Uterus (tissue), 2 donors: ENCODE measurements around the gene MTMR4.

Experiments used
- CTCF ChIP-seq, 4 experiments: fragments of 200-600 bp in 2 of 4; fragments of 450-650 bp in 2 of 4; sonication (generic) in 2 of 4; IDR thresholded peaks; one replicate each; pipeline ENCODE4 v1.5.1; 2016 to 2019; ENCODE audit warnings: antibody characterized with exemption in 4 of 4, mild to moderate bottlenecking in 2 of 4, moderate library complexity in 1 of 4
- POLR2A ChIP-seq, 2 donors: fragments of 450-650 bp; IDR thresholded peaks; one replicate each; pipeline ENCODE4 v1.6.1; 2016; ENCODE audit warnings: antibody characterized with exemption in 2 of 2, mild to moderate bottlenecking in 1 of 2, moderate library complexity in 1 of 2

GRCh38 chr17:58527949-58528348 lies 13.5 kb upstream of the MTMR4 start:
- no peak for TF ChIP-seq CTCF (IDR thresholded peaks at IDR 0.05)
- no peak for TF ChIP-seq POLR2A (IDR thresholded peaks at IDR 0.05)
